Stimulated activated CD8-positive, alpha-beta memory T cell treated with anti-CD3 and anti-CD28 coated beads, Interleukin-12 subunit alpha, Interleukin-12 subunit beta, amount 100 ng/mL, for 24 hours (primary cell): Measurements from ENCODE around the gene RRP36.

Experiments
- DNase-seq: peaks from one replicate; pipeline ENCODE4 v3.0.0-alpha.2; 2020; ENCODE audit errors: extremely low read depth

The RRP36 gene

DNA sequence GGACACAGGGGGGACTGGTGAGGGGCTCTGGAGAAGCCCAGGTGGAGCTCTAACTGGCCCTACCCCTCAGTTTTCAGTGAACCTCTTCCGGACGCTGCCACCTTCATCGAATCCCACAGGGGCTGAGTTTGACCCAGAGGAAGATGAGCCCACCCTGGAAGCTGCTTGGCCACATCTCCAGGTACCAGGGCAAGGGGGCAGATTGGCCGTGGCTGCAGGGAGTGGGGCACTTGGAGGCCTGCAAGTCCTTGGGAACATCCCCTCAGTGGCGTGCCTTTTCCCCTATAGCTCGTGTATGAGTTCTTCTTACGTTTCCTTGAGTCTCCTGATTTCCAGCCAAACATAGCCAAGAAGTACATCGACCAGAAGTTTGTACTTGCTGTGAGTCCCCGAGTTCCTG lies 14.3 kb upstream of the RRP36 start:
- no peak for DNase-seq

DNA sequence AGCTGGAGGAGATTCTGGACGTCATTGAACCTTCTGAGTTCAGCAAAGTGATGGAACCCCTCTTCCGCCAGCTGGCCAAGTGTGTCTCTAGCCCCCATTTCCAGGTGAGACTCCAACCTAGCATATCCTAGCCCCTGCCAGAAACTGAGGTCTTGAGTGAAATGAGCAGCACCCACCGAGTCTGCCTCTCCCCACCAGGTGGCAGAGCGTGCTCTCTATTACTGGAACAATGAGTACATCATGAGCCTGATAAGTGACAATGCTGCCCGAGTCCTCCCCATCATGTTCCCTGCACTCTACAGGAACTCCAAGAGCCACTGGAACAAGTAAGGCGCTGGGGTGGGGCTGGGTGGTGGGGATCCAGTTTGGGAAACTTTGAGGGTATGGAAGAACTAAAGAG lies 12.3 kb upstream of the RRP36 start:
- no peak for DNase-seq

DNA sequence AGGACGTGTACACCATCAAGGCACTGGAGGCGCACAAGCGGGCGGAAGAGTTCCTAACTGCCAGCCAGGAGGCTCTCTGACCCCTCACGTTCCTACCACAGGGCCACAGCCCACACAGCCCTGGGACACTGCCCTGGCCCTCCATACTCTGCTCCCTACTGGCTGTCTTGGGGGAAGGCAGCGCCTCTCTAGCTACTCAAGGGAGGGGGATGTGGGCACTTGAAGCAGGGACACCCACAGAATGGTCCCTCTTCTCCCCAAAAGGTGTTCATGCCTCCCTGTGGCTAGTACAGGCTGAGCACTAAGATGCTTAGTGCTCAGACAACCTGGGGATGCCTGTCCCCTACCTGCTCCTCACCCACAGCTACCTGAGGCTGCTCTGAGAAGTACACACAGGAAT lies 10.2 kb upstream of the RRP36 start:
- DNase-seq = no peak

DNA sequence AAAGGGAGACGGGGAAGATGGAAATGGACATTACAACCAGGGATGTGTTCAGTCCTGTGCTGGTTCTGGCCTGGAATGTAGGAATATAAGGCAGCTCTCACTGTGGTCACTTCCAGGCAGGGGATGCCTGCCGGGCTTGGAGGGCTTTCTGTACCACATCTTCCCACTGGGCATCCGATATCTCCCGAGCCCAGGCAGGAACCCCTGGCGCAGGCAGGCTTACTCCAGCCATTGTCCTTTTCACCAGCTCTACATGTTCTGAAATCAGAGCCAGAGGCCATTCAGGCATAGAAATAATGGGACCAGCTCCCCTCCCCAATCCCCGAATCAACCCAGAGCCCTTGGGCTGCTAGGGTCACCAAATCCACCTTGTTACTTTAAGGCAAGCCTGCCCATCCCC lies 9.1 kb upstream of the RRP36 start:
- DNase-seq = no peak

DNA sequence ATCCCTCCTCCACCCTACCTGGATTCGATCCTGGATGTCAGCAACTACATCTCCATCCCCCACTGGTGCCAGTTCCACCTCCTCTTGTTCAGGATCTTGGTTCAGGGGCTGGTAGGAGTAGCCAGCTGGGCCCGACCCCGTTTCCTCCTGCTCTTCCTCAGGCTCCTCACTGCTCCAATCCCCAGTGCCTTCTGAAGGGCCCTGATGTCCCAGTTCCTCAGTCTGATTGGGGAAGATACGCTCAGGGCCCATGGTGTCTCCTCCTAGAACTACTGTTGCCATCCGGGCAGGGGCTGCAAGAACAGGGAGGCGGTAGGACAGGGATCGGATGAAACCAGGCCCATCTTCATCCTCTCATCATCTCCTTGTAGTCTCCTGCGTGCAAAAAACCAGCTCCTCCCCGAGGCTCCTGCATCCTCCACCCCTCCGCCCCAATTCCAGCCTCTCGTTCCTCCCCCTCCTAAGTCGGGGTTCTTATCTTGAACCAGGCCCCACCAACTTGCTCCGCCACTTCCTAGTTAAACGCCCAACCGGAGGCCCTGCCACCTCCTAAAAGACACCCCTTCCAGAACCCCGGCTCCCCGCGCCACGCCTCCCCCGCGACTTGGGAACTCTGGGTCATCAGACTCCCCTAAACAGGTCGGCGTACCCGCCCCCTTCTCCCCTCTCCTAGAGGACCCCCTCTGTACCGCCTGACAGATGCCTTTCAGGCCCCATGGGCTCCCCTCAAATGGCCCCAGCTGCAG lies 8.2 kb upstream of the RRP36 start:
- no peak for DNase-seq

DNA sequence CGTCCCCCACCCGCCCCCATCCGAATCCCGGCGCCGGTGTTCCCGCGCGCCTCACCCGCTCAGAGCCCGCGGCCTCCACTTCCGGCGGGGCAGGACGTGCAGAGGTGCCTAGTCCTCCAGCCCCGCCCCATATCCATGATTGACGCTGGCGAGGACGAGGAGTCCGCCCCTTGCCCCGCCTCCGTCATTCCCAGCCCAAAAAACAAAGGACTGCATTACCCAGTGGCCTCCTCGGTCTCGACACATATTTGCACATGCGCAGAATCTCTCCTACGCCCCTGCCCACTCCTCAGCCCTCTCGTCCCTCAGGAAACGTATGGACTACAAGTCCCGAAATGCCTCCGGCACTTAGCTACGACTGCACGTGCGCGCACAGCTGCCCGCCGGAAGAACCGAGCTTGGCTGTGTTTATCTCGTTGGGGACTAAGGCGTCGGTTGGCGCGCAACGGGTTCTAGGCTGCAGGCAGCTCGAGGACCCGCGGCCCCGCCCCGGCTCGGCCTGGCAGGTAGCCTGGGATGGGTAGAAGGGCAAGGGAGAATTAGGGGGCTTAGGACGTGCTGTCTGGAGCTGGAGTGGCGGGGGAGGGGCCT lies 7.5 kb upstream of the RRP36 start, which contains the start of the genes KLHDC3 and MEA1:
Gene KLHDC3, plus strand, starts transcription at position 407 of the 591 bp plus-strand sequence. CDS start 2,944 bp downstream, outside the sequence.
Gene MEA1, minus strand, starts transcription at position 104 of the 591 bp plus-strand sequence. CDS start 133 bp downstream, outside the sequence.
- peak; percentile 96 for DNase-seq

DNA sequence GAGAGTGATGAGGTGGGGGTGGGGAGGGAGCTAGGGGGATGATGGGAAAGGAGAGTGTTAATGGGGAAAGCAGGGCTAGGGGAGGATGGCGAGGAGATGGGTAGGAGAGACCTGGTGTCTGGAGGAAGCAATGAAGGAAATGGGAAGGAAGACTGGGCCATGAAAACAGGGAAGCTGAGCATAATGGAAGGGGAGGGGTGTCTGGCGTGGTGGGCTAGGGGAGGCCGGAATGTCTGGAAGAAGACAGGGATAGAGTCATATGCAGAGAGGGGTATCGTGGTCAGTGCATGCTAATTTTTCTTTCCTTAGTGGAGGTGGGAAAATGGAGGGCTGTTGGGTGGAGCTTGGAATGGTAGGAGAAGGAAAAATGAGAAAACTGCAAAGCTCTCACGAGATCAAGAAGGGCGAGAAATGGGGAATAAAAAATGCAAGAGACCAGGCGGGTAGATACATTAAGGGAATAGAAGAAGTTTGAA lies 7.0 kb upstream of the RRP36 start:
- no peak for DNase-seq

DNA sequence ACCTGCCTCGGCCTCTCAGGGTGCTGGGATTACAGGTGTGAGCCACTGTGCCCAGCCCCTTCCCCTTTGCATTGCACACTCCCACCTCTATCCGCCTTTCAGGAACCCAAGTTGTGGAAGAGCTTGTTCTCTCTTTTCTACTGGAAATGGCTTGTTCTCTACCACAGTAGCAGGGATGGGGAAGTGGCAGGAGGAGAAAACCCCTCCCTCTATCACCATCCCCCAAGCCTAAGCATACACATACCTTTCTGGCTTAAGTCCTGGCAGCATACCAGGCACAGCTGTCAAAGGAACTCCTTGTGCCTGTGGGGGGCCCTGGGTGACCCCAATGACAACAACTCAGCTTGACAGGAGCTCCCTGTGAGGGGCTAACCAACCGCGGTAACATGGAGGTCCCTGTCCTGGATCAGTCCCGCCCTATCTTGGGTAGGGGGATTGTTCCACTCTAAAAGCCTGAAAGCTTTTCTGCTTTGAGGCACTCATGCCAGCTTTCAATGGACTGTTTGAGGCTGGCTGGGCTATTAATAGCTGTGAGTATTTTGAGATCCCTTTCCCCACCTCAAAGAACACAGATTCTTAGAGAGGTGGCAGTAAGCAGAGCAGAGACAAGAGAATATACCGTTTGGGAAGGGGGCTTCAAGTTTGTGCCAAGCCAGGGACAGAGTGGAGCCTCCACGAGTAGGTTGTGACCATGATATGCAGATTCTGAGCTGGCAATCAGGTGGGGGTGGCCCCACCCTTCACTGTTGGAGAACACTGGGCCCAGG lies 5.1 kb upstream of the RRP36 start:
- no peak for DNase-seq

DNA sequence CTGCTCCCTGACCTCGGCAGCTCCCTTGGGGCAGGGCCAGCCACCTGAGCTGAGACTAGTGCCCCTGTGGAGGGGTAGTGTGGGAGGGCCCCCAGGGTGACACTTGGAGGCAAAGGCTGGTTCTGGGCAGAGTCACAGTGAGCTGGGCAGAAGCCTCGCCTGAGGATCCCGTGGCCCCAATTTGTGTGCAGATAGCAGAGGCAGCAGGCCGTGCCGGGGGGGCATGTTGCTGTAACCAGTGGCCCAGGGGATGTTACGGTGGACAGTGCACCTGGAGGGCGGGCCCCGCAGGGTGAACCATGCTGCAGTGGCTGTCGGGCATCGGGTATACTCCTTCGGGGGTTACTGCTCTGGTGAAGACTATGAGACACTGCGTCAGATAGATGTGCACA lies 4.5 kb upstream of the RRP36 start:
- no peak for DNase-seq

DNA sequence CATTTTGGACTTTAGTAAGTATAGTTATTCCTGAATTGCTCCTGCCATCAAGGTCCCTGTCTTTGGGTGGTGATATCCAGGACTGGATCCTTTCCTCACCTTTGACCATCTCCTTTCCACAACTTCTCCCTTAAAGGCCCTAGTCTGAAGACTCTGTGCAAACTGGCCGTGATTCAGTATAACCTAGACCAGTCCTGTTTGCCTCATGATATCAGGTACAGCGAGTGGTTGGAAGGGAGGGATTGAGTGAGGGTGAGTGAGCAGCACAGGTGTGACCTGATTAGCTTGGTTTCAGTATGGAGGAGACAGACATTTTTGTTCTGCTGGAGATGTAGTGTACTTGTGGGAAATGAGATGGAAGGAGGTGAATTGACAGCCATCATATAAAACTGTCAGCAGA lies 2.3 kb upstream of the RRP36 start:
- no peak for DNase-seq

DNA sequence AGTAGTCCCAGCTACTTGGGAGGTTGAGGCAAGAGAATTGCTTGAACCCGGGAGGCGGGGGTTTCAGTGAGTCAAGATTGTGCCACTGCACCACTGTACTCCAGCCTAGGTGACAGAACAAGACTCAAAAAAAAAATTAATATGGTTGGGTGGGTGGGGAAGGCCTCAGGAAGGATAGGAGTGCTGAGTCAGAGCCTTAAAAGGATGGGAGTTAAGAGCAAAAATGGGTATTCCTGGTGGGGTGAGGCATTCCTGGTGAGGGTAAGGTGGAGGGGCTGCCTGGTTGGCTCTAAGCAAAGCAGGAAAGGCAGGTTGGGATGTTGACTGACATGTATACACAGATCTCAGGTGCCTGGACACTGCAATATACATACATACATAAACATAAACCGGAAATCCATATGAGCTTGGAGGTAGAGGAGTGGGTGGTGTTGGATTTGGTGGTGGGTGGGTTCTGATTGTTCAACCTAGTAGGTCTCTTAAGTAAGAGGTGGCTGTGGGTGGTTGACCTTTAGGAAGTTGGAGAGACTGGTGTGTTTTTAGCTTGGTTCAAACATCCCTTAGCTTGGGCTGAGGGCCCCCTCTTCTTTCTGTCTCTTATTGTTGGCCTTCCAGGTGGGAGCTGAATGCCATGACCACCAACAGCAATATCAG lies 1.2 kb upstream of the RRP36 start:
- DNase-seq = no peak

DNA sequence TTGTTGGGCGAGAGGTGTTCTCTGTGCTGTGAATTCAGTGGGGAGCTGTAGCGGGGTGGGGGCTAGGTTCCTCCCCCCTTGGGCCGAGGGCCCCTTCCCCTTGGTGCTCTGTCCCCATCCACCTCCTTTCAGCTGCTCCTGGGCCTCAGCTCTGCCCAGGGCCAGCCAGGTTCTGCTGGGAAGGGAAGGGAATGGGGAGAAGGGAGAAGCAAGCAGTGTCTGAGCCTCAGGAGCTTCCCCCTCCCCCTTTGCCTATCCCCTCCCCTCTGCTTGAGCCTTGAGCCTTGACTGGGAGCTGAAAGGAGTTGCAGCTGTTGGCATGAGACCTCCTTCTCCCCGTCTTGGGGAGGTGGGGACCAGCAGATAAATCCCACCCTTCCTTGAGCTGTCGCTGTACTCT lies 576 bp upstream of the RRP36 start:
- no peak for DNase-seq

DNA sequence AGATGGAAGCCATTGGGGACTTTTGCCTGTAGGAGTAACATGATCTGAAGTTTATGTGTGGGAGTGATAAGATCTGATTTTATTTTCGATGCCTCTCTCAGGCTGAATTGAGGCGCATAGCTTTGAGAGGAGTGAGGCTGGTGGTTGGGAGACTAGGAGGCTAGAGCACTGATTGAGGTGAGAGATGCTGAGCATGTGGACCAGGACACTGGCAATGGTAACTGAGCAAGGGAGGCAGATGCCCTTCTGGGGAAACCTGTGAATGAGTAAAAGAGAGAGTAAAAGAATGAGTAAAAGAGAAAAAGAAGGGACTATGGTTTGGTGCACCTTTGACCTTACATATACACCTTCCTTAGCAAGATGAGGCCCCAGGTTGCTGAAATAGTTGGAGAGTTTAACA lies 3.0 kb downstream of the RRP36 start:
- DNase-seq = no peak

DNA sequence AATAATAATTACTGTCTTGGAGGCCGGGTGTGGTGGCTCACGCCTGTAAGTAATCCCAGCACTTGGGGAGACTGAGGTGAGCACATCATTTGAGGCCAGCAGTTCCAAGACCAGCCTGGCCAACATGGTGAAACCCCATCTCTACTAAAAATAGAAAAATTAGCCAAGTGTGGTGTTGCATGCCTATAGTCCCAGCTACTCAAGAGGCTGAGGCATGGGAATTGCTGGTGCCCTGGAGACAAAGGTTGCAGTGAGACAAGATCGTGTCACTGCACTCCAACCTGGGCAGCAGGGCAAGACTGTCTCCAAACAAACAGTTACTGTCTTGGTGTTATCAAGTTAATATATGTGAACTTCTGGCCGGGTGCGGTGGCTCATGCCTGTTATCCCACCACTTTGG lies 4.9 kb downstream of the RRP36 start:
- DNase-seq = no peak

DNA sequence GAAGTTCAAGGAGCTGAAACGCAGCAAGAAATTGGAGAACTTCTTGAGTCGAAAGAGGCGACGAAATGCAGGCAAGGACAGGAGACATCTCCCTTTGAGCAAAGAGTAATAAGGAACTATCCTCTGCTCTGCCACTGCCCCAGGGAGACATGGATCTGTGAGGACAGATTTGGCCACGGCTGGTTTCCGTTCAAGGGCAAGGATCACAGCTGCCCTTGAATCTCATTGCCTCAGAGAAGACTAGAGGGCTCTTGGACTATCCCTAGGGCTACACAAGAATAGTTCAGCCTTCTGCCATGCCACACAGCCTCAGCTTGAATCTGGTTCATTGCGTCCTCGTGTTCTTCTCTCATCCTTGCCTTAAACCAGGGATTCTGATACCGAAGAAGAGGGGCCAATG lies 7.7 kb downstream of the RRP36 start:
- no peak for DNase-seq

DNA sequence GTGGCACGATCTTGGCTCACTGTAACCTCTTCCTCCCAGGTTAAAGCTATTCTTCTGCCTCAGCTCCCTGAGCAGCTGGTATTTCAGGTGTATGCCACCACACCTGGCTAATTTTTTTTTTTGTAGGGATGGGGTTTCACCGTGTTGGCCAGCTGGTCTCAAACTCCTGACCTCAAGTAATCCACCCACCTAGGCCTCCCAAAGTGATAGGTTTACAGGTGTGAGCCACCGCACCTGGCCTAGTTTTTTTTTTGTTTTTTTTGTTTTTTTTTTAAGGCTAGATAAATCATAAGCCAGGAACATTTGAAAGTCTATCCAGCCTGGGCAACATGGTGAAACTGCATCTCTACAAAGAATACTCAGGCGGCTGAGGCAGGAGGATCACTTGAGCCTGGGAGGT lies 10.9 kb downstream of the RRP36 start:
- no peak for DNase-seq

DNA sequence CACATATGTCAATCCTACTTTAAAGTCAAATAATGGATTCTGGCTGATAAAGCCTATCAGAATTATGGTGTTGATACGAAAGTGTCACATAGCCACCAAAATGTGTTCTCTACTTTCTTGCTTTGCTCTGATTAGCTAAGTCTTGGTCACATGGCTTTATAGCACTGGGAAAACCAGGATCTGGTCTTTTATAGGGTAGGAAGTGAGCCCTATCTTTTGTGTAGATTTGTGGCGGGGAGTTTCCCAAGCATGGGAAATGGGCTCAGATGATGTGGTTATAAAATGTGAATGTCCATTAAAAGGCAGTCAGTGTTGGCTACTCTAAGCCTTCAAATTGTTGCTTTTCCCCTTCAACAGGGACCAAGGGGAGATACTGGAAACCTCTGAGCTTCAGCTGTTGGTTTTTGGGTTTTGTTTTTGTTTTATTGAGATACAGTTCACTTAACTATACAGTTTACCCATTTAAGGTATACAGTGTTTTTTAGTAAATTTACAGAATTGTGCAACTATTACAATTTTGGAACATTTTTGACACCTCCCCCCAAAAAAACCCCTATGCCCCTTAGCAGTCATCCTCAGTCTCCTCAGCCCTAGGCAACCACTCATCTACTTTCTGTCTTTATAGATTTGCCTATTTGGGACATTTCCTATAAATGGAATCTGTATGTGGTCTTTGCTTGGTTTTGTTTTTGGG lies 12.2 kb downstream of the RRP36 start:
- DNase-seq = no peak

DNA sequence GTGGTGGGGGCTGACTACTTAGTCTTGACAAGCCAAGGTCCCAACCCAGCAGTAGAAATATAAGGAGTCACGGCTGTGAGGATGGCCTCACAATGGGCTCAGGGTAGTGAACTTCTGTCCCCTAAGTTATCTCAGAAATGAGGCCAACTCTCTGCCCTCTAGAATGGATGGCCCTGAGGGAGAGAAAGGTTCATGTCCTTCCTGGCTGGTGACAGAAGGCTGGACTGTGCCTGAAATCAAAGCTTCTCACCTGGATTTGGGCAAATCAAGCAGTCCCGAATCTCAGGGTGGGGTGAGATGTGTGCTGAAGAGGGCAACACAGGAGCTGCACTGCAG lies 12.7 kb downstream of the RRP36 start:
- no peak for DNase-seq

DNA sequence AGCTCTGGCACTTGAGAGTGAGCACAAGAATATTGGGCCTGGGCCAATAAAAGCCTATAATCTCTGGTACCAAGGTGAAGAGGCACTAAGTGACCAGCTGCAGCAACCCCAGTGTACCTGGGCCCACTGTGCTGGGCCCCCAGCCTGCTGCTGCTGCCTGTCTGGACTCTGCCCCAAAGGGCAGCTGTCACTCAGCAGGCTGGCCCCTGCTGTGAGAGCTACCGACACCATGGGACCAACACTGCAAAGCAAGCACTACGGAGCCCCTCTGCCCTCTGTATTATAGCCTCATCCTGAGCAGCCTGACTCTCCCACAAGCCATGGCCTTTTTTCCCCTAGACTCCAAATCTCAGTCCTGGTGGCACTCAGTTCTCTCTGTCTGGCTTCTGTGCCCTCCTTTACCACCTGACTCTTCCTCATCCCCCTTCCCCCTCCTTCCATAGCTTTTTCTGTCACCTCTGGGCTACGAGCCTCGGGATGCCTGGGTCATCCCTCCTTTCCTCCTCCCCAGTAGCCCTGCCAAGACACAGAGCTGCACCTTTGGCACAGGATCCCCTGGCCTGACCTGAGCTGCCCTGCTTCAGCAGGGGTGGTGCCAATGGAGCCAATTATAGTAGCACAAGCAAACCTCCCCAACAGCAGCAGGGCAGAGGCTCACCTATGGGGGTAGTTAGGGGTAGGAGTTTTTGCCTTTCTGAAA lies 14.2 kb downstream of the RRP36 start:
- DNase-seq = no peak

DNA sequence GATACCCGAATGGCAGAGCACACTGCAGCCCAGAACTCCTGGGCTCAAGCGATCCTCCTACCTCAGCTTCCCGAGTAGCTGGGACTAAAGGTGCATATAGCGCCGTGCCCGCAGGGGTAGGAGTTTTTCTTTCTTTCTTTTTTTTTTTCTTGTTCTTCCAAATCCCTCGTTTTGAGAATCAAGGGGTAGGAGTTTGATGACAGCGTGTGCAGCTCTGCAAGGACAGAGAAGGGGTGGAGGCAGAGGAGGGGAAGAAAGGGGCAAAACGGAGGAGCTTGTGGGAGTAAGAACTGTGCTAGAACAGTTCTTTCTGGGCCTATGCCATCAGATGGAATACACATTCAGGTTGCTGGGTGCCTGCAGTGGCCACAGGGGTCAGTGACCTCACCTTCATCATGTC lies 15.3 kb downstream of the RRP36 start:
- DNase-seq = no peak

DNA sequence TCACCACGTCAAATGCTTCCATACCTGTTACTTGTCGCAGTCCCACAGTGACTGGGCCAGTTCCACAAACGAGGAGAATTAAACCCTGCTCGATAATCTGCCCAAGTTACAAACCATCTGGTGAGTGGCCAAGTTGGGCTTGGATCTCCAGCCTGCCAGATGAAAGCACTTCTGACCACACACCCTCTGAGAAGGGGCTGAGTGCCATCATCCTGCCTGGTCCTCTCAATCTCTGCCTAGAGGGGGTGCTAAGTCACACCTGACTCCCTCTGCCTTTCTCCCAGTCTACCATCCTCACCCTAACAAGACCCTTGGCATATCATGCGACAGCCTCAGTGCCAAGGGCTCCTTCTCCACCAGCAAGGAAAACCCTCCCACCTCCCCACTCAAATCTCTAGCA lies 15.8 kb downstream of the RRP36 start:
- no peak for DNase-seq
